Stimulated activated CD4-positive, alpha-beta T cell treated with anti-CD3 and anti-CD28 coated beads, TNF-alpha, amount 100 ng/mL, for 1 hour (primary cell): ENCODE measurements around the gene KLHDC7A.

Experiments
- DNase-seq, 3 donors: peaks; one replicate each; pipeline ENCODE4 v3.0.0-alpha.2; 2020; ENCODE audit warnings: low read depth in 3 of 3, low spot score in 1 of 3

KLHDC7A gene

DNA sequence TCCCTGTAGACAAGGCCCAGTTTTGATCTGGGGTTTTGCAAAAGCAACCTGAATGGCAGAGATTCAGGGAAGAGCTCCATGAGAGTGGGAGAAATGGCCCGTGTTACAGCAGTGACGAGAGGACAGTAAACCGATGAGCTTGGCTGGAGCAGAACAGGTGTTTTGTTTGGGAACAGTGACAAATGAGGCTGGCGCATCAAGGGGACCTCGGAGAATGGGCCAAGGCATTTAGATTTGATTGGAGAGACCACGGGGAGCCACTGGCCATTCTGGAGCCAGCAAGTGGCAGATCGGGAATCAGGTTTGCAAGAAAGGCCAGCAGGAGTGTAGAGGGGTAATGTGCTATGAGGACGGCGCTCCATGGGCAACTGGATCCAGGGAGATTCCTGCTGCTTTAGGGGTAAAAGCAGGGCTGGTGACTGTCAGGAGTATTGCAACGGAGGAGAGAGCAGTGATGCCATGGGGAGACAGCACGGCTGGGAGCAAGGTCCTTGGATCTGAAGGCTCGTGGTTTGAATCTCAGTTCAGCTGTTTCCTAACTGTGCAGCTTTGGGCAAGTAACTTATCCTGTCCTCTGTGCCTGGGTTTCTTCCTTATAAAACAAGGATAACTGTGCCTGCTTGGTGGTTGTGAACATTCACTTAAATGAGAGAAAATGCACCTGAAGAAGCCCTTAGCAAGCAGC, 9.9 kb upstream of the KLHDC7A start:
- no peak for DNase-seq

DNA sequence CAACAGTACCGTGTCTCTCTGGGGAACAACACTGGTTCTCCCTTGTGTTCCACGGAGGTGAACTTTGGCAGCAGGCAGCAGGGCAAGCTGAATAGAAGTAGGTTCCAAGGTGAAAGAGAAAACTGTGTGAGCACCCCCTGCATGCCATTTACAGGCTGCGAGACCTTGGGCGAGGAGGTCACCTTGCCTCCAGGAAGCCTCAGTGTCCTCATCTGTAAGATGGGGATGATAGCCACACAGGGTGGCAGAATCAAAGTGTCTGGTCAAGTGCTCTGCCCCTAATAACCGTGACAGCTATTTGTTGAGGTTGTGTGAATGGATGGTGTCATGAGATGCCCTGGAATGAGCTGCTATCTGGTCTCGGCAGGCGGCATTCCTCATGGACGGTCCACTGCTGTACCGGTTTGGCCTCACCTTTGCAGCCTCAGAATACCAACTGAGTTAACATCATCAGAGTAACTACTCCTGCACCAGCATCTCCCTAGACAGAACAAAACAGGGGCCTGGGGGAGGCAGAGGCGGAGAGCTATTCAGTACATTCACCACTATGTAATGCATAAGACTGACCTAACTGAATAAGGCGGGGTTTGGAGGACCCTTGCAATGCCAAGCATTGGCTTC, 7.4 kb upstream of the KLHDC7A start:
- DNase-seq: no peak

DNA sequence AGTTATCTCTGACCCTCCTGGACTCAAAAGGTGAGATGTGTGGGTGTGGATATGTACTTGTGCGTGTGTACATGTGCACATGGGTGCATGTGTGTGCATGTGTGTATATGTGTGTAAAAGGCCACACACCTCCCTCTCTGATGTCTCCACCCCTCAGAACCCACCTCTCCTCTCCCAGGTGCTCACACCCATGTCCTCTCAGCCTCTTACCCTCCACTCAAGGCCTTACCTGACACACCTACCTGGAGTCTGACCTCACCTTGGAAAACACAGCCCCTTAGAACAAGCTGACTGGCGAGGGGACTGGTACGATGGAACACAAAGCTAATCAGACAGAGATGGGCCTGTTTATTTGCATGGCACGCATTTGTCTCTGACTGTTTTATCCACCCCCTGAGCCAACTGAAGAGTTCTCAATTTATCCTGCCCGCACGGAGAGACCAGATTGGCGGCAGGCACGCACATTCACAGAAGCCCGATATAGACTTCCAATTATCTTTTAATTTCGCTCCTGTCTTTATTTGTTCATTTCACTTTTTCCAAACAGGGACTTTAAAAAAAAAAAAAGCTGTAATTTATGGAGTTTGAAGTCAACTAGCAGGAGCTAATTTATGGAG, 6.1 kb upstream of the KLHDC7A start:
- no peak for DNase-seq

DNA sequence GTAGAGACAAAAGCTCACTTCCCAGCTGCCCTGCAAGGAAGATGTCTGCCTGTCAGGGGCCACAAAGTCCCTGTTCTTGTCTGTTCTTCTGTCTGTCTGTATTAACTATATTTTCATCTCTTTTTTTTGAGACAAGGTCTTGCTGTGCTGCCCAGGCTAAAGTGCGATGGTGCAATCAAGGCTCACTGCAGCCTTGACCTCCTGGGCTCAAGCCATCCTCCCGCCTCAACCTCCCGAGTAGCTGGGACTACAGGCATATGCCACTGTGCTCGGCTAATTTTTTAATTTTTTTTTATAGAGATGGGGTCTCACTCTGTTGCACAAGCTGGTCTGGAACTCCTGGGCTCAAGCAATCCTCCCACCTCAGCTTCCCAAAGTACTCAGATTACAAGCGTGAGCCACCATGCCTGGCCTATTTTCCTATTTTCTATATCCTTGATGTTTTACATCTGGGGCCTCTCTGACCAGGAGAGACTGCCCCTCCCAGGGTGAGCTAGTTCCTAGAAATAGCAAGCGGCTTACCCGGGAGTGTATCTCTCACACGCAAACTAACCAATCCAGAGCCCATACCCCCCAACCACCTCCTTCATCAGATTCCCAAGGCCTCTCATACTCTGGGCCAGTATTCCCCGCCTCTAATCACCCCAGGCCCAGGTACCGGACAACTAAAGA, 5.4 kb upstream of the KLHDC7A start:
- DNase-seq: no peak

DNA sequence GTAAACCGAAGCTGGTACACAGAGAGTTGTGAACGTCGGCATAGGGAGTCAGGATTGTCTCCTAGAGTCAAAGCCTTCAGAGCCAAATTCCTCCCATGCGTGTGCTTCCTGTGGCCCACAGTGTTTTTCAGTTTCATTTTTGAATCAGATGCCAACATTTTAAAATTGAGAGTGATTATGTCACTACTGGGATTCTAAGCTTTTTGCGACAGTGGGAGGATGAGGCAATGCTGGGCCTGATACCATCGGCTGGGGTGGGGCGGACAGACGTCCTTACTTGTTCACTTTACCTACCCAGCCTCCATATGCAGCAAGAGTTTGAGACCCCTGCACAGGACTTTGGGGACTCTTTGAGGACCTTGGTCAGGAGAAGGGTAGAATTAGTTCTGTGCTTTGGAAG, 1.3 kb upstream of the KLHDC7A start:
- DNase-seq: no peak

DNA sequence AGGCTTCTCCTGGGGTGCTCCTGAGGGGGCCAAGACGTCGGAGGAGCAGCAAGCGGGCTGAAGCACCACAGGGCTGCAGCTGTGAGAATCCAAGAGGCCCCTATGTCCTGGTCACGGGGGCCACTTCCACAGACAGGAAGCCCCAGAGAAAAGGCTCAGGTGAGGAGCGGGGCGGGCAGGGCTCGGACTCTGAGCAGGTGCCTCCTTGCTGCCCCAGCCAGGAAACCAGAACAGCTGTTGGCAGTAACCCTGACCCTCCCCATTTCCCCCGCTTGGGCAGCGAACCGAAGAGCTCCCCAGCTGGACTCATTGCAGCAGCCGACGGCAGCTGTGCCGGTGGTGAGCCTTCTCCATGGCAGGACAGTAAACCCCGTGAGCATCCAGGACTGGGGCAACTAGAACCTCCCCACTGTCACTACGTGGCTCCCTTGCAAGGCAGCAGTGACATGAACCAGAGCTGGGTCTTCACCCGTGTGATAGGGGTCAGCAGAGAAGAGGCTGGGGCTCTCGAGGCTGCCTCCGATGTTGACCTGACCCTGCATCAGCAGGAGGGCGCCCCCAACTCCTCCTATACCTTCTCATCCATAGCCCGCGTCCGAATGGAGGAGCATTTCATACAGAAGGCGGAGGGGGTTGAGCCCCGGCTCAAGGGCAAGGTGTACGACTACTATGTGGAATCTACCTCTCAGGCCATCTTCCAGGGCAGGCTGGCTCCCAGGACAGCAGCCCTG, 625 bp downstream of the KLHDC7A start:
- DNase-seq: no peak

DNA sequence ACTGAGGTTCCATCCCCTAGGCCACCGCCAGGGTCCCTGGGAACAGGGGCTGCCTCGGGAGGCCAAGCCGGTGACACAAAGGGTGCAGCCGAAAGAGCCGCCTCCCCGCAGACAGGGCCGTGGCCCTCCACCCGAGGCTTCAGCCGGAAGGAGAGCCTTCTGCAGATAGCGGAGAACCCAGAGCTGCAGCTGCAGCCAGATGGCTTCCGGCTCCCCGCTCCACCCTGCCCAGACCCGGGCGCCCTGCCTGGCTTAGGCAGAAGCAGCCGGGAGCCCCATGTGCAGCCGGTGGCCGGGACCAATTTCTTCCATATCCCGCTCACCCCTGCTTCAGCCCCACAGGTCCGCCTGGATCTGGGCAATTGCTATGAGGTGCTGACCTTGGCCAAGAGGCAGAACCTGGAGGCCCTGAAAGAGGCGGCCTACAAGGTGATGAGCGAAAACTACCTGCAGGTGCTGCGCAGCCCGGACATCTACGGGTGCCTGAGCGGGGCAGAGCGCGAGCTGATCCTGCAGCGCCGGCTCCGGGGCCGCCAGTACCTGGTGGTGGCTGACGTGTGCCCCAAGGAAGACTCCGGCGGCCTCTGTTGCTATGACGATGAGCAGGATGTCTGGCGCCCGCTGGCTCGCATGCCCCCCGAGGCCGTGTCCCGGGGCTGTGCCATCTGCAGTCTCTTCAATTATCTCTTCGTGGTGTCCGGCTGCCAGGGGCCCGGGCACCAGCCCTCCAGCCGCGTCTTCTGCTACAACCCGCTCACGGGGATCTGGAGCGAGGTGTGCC, 1.4 kb downstream of the KLHDC7A start:
- DNase-seq: no peak

DNA sequence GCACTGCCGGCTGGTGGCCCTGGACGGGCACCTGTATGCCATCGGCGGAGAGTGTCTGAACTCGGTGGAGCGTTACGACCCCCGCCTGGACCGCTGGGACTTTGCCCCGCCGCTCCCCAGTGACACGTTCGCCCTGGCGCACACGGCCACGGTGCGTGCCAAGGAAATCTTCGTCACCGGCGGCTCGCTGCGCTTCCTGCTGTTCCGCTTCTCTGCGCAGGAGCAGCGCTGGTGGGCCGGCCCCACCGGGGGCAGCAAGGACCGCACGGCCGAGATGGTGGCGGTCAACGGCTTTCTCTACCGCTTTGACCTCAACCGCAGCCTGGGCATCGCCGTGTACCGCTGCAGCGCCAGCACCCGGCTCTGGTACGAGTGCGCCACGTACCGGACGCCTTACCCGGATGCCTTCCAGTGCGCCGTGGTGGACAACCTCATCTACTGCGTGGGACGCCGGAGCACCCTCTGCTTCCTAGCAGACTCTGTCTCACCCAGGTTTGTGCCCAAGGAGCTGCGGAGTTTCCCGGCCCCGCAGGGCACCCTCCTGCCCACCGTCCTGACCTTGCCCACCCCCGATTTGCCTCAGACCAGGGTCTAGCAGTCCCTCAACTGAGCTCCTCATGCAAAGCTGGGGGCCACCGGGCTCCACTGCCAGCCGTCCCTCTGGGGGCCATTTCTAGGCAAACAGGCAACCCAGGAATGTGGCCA, 2.1 kb downstream of the KLHDC7A start:
- DNase-seq: no peak

DNA sequence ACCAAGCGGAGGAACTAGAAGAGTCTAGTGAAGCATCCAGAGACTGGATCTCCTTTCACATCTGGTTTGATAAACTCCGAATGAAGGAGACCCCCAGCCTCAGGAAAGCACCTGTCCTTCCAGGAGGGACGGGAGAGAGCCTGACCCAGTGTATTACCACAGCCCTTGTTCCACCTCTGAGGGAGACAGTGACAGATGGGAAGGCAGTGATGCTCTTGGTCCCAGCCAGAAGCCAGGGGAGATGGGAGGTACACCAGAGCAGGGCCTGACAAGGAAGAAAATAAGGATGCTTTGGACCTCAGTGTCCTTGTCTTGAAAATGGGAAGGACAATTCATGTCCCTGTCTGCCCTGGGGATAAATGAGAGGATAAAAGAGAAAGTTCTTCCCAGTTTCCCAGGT, 3.5 kb downstream of the KLHDC7A start:
- DNase-seq: no peak

DNA sequence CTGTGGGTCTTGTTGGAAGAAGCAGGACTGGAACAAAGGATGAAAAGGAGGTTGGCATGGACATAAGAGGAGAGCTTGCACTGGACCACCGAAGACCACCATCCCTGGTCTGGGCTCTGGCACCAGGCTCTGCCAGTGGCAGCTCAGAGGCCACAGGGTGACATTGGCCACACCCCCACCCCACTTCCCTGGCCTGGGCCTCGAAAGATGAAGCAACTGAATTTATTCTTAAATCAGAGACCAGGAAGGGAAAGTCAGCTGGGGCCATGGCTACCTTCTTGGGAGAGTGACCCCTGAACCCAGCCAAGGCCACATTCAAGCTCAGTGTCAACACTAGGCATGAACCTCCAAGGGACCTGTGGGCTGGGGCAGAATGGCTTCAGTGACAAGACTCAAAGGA, 4.0 kb downstream of the KLHDC7A start:
- no peak for DNase-seq

DNA sequence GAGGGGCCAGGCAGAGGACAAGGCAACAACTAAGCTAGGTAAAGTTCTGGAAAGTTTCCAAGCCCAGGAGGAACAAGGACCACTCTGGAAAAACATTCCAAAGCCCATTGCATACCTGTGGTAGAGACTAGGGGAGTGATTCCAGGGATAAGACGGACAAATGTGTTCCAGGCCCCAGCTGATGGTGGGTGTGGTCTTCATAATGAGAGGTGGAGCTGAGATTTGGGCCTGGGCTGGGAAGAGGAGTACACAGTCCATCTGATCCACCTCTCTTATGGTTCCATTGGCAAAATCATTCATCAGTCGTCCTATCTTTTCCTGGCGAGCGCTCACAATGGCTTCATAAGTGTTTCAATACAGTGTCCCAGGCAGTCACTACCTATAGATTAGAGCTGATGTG, 4.5 kb downstream of the KLHDC7A start:
- DNase-seq: no peak

DNA sequence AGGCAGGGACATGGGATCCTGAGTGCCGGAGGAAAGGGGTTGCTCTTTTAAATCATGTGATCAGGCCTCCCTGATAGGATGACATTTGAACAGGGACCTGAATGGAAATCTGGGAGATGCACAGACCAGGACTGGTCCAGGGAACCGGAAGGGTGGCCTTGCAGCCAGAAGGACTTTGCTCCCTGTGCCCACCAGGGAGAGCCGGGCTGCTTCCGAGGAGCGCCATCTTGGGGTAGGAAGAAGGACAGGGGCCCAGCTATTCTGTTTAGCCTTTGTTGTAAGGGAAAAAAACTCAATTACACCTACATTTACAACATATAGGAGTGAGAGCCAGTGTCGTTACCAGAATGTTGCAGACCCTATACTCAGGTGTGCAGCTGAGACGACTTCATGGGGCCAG, 5.5 kb downstream of the KLHDC7A start:
- no peak for DNase-seq

DNA sequence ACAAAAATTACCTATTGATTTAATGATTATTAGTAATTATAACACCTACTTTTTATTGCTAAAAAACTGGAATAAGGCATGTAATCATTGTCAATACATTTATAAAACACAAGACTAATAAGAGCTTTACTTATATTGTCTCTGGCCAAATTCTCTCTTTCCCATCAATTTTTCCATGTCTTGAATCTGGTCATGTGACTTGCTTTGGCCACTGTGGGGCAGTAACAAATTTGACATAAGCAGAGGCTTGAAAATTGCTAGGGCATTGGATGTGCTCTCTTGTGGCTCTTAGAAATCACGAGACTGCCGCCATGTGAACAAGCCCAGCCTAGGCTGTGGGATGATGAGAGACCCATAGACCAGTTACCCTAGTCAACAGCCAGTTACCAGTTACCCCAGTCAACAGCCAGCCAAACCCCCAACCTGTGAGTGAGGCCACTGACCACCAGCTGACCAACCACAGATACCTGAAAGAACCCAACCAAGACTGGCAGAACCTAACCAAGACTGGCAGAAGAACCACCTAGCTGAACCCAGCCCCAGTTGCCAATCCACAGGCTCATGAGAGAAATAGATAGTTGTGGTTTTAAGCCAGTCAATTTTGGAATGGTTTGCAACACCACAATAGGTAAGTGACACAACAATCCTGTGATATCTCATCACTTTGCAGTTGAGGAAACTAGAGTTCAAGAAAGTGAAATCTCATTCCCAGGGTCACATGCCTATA, 8.8 kb downstream of the KLHDC7A start:
- DNase-seq: no peak

DNA sequence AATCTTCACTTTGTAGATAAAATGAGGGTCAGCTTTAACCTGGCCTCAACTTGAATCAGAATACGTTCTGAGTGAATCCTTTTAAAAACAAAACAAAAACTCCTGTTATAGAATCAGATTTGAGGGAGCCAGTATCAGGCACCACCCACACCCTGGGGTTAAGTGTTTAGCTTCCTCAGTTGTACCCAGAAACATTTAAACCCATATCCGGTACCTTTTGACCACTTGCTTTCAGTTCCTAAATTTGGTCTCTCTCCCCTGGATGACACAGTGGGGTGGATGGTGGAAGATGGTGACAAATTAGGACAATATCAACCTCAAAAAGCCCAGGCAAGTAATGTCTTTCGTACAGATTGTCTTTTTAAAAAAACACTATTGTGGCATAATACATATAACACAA, 10.4 kb downstream of the KLHDC7A start:
- no peak for DNase-seq

DNA sequence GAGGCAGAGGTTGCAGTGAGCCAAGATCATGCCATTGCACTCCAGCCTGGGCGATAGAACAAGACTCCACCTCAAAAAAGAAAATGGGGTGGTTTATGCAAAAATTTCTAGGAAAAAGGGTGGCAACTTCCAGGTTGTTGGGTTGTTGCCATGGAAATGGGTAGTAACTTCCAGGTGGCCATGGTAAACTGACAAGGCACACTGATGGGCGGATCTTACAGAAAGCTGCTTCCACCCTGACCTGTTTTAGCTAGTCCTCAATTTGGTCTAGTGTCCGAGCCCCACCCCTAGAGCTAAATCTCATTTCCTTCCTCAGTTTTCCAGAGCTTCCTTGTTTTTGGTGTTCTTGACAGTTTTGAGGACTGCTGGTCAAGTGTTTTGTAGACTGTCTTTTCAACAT, 13.6 kb downstream of the KLHDC7A start:
- DNase-seq: no peak

DNA sequence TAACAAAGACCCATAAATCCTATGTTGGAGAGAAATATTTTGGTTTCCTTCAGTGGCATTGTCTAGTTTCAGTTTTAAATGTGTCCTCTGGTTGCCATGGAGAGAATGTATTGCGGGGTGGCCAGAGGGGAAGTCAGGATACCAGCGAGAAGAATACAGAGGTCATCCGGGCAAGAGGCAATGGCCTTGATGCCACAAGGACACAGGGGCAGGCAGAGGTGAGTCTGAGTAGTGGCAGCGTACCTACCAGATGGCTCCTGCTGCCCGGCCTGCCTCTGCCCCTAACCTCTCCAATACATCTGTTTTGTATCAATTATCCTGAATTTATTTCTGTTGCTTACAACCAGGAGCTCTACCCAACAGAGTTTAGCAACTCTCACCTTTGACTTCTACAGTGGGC, 14.9 kb downstream of the KLHDC7A start:
- DNase-seq: no peak

DNA sequence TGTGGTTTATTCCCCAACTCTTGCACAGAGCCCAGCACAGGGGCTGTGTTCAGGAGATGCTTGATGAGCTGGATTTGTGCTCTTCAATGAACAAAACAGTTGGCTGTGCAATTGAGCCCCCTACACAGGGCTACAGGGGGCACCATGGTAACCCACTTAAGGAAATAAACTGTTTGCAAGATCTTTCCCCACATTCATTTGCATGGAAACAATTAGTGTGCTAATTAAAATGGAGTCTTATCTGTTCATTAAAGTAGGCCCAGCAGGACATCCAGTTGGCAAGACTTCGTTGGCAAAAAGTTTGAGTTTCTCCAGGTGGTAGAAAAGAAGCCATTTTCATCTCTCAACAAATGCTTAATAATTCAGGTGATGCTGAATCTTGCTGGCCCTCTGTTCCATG, 15.3 kb downstream of the KLHDC7A start:
- no peak for DNase-seq

DNA sequence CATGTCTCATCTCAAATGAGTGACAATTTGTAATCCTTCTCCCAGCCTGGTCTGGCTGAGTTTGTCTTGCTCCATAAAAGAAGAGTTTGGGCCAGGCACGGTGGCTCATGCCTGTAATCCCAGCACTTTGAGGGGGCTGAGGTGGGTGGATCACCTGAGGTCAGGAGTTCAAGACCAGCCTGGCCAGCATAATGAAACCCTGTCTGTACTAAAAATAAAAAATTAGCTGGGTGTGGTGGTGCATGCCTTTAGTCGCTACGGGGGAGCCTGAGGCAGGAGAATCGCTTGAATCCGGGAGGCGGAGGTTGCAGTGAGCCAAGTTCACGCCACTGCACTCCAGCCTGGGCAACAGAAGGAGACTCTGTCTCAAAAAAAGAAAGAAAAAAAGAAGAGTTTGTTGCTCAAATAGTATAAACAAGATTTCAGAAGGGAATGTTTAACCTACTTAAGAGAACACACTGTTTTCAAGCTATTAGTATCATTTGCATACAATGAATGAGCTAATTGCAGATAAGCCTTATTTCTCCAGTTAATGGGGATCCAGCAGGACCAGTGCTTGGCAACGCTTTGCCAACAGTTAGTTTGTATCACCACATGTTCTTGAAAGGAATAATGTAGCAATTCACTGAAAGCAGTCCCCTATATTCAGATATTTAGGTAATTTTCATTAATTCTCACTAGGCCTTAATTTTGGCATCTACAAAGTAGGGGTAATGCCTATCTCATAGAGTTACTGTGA, 15.9 kb downstream of the KLHDC7A start:
- no peak for DNase-seq

DNA sequence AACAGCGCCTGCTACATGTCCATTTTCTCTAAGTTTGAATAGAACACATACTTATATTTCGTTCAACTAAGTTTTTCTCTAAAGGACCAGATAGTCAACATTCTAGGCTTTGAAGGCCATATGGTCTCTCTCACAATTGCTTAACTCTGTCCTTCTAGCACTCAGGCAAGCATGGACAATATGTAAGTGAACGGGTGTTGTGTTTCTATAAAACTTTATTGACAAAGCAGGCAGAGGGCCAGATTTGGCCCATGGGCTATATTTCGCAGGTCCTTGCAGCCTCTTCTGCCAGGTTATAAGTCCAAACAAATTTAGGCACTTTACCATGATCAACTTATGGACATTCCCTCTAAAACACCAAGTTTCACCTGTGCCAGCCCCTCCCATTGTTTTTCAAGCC, 21.1 kb downstream of the KLHDC7A start:
- DNase-seq: no peak
